GM18907 (cell line): ENCODE results near the gene IQCB1.
"Not testable (repeated sequence)": the region's sequence is repeated elsewhere in the genome, so short reads cannot be mapped to it uniquely, and the experiment has no call there.

ENCODE experiments used
- ATAC-seq: cut with Tn5 transposase; IDR thresholded peaks from one replicate; pipeline ENCODE4 v1.9.1; 2021; ENCODE audit warnings: mild to moderate bottlenecking, moderate library complexity; ENCODE audit not compliant: unreplicated experiment

Gene IQCB1, protein sequence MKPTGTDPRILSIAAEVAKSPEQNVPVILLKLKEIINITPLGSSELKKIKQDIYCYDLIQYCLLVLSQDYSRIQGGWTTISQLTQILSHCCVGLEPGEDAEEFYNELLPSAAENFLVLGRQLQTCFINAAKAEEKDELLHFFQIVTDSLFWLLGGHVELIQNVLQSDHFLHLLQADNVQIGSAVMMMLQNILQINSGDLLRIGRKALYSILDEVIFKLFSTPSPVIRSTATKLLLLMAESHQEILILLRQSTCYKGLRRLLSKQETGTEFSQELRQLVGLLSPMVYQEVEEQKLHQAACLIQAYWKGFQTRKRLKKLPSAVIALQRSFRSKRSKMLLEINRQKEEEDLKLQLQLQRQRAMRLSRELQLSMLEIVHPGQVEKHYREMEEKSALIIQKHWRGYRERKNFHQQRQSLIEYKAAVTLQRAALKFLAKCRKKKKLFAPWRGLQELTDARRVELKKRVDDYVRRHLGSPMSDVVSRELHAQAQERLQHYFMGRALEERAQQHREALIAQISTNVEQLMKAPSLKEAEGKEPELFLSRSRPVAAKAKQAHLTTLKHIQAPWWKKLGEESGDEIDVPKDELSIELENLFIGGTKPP

DNA sequence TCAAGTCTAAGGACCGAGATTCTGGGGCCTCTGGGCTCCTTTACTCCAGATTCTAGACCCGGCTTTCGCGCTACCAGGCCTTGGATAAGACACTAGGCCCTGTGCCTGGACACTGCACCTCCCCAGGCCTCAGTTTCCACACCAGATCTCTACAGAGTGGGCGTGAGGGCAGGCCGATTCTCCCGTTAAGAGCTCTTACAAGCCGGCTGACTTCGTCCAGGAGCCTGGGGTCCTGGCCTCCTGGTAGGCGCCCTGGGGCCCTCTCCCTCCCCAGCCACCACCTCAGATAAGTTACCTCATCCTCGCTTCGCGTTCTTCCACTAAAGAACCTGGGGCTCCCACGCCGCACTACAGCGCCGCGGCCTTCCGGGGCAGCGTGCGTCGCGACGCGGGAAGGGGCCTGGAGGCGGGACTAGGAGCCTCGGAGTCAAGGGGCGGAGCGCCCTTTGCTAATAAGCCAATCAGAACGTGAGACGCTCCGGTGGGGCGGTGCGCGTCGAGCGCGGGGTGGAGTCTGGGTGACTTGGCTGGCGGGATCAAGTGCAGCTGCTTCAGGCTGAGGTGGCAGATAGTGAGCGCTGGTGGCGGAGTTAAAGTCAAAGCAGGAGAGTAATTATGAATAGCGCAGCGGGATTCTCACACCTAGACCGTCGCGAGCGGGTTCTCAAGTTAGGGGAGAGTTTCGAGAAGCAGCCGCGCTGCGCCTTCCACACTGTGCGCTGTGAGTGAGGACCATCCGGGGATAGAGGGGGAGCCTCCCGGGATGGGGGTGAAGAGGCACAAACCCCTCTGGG lies at the start of gene IQCB1, which contains the start of gene EAF2:
Gene IQCB1, minus strand, starts transcription at position 390 of the 794 bp plus-strand sequence. CDS start 6,100 bp downstream, outside the sequence.
Gene EAF2, plus strand, starts transcription at position 539 of the 794 bp plus-strand sequence. Its CDS starts 77 bp downstream, at position 616.
- peak; percentile 98 for ATAC-seq

DNA sequence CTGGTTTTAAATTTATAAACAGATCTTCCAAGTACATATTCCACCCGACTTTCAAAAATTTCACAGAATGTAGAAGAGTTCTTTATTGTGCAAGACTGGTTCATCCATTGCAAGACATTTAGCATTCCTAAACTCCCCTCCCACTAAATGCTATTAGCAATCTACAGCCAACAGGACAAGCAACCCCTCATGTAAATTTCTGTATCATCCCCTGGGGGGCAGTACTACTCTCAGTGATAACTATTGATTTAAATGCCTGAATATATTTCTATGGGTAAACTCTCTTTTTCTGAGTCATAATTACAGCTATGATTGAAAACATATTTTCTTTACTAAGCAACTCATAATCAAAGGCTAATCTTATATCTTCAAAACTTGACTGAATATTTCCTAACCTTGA lies 48.6 kb upstream of the IQCB1 start:
- ATAC-seq: no peak

DNA sequence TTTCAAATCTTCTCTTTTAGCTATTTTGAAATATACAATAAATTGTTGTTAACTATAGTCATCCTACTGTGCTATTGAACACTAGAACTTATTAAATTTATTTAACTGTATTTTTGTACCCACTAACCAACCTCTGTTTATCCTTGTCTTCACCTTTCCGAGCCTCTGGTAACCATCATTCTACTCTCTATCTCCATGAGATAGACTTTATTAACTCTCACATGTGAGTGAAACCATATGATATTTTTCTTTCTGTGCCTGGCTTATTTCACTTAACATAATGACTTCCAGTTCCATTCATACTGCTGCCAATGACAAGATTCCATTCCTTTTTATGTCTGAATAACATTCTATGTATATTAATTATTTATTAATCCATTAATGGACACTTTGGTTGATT lies 43.6 kb upstream of the IQCB1 start:
- no peak for ATAC-seq

DNA sequence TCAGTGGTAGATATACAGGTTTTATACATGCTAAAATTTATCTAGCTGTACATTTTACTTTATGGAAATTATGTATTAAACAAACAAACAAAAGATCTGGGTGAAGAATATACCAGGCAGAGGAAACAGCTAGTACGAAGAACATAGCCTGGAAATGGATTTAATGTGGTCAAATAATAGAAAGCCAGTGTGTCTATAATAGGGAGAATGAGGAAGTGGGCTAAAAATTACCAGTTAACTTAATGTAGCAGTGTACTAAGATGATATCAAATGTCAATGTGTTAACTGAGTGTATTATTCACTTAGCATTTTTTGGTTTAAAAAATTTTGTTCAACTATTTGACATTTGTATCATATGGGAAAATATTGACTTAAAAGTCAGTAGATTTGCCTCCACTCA lies 36.6 kb upstream of the IQCB1 start:
- no peak for ATAC-seq

DNA sequence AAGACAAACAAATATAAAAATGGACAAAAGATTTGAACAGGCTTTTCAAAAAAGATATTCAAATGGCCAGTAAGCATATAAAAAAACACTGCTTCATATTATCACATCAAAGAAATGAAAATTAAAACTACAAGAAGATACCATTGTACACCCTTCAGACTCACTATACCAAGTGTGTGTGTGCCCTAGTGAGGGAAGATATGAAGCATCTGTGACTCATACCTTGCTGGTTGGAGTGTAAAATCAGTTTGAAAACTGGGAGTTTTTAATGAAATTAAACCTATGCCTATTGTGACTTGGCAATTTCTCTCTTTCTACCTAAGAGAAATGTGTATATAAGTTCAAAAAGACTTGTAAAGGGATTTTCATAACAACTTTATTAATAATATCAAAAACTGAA lies 35.9 kb upstream of the IQCB1 start:
- no peak for ATAC-seq

DNA sequence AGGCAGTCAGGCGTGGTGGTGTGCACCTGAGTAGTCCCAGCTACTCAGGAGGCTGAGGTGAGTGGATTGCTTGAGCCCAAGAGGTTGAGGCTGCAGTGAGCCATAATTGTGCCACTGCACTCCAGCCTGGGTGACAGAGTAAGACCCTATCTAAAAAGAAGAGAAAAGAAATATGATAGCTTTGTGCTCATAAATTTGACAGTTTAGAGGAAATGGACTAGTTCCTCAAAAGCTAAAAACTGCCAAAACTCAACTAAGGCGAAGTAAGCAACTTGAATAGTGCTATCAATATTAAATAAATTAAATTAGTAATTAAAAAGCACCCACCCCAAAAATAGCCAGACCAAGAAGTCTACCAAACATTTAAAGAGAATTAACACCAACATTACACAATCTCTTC lies 34.9 kb upstream of the IQCB1 start:
- no peak for ATAC-seq

DNA sequence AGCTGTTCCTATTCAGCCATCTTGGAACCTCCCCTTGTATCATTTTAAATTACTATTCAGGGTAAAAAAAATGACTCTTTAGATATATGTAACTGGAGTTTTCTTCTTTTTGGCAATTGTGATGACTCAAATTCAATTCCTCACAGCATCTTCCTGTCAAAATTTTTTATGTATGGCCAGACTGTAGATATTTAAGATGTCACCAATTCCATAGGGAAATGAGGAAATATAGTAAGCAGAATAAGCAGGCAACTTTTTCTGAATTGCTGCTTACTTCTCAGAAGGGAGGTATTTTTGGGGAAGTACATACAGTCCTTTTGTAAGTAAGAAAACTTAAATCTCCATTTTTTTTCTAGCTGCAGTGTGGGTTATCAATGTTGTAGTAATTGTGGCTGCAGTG lies 28.9 kb upstream of the IQCB1 start:
- no peak for ATAC-seq

DNA sequence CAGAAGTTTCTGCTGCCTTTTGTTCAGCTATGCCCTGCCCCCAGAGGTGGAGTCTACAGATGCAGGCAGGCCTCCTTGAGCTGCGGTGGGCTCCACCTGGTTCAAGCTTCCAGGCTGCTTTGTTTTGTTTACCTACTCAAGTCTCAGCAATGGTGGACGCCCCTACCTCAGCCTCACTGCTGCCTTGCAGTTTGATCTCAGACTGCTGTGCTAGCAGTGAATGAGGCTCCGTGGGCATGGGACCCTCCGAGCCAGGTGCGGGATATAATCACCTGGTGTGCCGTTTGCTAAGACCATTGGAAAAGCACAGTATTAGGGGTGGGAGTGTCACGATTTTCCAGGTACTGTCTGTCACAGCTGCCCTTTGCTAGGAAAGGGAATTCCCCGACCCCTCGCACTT lies 28.4 kb upstream of the IQCB1 start:
- not testable (repeated sequence) for ATAC-seq

DNA sequence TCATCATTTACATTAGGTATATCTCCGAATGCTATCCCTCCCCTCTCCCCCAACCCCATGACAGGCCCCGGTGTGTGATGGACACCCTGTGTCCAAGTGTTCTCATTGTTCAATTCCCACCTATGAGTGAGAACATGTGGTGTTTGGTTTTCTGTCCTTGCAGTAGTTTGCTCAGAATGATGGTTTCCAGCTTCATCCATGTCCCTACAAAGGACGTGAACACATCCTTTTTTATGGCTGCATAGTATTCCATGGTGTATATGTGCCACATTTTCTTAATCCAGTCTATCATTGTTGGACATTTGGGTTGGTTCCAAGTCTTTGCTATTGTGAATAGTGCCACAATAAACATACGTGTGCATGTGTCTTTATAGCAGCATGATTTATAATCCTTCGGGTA lies 22.9 kb upstream of the IQCB1 start:
- not testable (repeated sequence) for ATAC-seq

DNA sequence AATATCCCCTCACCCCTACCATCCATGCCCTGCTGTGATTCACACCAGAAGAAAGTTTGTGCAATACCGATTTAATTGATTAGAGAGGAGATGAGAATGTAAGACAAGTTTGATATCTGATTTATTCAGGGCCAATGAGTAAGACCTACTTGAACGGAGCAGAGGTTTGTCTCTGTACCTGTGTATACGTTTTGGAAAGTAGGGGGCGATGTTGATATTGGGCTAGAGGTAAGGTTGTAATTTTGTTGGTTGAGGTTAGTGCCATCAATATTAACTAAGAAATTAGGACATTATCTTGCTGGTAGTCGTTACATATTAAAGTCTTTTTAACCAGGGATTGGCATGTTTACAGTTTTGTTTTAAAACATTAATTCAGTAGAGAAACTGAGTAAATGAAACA lies 20.7 kb upstream of the IQCB1 start:
- no peak for ATAC-seq

DNA sequence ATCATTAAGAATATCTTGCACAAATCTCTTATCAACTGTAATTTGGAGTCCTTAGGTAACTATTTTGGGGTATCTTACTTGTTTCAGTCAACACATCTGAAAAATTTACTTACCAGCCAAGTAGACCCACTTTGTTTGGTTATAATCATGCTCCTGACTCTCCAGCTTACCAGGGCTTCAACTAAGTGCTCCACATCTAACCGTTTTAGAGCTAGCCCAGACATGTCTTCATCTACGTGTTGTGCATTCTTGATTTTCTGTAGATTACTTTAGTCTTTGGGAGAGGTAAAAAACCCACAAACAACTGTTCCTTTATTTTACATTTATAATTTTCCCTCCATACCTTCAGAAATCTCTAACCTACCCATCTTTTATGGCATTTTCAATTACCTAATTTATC lies 17.4 kb upstream of the IQCB1 start:
- ATAC-seq: no peak

DNA sequence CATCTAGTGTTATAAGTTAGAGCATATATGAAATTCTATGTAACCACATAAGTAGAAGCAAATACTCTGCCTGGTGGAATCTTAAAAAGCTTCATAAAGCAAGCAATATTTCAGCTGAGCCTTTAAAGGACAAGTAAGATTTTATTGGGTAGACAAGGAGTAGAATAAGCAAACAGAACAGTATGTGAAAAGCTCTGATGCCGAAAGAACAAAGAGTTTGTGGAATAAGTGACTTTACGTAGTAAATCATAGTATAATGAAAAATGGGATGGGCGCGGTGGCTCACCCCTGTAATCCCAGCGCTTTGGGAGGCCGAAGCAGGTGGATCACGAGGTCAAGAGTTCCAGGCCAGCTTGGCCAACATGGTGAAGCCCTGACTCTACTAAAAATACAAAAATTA lies 10.0 kb upstream of the IQCB1 start:
- no peak for ATAC-seq

DNA sequence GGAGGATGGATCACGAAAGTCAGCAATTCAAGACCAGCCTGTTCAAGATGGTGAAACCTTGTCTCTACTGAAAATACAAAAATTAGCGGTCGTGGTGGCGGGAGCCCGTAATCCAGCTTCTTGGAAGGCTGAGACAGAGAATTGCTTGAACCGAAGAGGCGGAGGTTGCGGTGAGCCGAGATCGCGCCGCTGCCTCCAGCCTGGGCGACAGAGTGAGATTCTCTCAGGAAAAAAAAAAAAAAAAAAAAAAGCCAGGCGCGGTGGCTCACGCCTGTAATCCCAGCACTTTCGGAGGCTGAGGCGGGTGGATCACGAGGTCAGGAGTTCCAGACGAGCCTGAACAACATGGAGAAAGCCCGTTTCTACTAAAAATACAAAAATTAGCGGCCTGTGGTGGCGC lies 5.1 kb upstream of the IQCB1 start:
- ATAC-seq: no peak

DNA sequence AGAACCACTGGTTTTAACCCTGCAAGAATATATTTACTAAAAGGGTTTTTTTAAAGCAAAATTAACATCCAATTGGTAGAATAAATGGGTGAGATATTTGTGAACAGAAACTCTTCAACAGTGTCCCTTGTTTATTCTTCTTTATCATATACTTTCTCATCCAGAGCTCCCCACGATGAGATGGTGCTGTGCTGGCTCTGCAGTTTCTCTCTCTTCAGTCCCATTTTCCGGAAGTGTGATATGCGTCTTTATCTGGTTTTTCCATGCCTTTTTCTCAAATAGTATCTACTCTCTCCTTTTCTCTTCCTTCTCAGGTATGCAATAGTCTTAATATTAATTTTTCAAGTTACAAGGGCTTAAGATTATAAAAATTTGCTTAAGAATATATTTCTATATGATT lies 1.6 kb upstream of the IQCB1 start:
- no peak for ATAC-seq

DNA sequence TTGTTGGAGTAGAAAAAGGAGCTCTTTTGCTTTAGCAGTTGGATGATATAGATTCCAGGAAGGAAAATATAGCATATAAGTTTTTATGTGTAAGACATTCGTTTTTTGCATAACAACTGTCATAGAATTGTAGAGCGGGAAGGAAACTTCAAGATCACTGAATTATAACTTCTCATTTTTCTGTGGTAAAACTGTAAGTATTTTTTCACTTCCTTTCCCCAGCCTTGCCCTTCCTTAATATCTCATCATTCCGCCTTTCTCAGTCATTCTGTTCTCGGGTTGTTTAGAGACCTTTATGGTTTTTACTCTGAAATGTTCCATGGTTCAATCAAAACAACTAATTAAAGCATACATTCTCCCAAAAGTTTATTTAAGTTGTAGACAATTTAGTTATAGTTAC lies 1.2 kb upstream of the IQCB1 start:
- ATAC-seq: no peak

DNA sequence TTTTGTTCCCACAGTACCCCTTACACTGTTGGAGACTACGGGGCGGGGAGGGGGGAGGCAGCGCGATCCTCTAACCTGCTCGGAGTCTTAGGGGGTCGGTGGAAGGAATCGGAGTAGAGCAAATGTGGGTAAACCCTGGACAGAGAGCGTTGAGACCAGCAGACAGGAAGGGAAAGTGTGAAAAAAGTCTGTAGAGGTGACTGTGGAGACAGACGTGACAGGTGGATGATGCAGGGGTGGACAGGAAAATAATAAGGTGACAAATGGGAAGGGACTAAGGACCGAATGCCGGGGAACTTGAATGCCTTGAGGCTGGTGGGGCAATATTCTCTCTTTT lies 573 bp upstream of the IQCB1 start:
- peak; percentile 28 for ATAC-seq

DNA sequence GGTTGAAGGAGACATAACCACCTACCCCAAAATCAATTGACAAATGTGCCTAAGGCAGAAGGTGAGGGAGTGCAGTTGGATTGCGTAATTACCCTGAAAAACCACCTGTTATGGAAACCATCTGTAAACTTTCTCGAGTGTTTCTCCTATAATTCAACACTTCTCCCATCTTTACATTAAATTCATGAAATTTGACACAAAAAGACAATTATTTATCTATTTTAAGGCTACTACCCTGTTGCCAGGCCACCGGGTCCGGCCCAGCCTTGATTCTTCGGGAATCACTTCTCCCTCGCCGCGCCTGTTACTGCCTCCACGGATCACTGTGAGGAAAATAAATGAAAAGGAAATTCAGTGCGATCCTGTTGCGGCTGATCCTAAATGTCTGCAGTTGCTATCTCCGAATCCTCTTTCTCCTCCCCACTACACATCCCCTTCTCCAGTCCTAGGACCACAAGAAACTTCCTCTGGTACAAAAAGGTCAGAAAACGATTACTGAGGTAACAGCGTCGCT lies 646 bp downstream of the IQCB1 start:
- no peak for ATAC-seq

DNA sequence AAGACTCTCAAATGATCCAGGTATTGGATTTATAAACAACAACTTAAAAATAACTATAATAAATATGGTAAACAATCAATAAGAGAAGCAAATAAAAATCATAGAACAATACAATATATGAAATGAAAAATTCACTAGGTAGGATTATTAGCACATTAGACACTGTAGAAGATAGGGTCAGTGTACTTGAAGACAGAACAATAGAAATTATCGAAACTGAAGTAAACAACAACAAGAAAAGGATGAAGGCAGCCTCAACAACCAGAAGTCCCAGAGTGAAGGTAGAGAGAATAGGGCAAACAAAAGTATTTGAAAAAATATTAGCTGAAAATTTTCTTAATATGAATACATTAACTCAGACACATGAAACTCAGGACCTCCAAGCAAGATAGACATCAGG lies 11.9 kb downstream of the IQCB1 start:
- no peak for ATAC-seq

DNA sequence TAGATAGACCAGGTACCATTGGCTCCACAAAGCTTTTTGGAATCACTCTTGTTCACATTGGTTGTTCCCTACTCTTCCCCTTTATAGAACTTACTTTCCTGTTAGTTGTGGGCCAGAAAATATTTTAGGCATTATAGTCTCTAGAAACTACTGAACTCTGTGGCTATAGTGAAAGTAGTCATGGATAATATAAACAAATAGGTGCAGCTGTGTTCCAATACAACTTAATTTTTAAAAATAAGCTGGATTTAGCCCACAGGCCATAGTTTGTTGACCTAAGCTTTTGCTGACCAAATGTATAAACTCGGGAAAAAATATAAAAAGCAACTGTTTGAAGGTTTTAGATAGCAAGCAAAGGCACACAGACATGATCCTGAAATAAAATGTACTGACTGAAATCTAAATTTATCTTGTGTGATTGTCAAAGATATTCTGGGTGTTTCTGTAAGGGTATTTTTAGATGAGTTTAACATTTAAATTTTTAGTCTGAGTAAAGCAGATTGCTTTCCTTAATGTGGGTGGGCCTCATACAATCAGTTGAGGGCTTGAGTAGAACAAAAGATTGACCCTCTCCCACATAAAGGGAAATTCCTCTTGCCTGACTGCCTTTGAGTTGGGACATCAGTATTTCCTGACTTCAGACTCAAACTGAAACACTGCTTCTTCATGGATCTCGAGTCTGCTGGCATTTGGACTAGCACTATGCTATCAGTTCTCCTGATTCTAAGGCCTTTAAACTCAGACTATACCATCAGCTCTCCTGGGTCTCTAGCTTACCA lies 13.2 kb downstream of the IQCB1 start:
- no peak for ATAC-seq

DNA sequence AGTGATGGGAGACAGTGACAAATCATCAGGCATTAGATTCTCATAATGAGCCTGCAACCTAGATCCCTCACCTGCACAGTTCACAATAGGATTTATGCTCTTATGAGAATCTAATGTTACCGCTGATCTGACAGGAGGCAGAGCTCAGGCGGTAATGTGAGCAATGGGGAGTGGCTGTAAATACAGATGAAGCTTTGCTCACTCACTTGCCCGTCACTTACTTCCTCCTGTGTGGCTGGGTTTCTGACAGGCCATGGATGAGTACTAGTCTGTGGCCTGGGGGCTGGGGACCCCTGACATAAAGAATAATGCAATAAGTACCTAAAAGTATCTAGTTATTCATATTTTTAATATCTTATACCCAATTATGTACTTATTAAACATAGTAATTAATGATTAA lies 15.6 kb downstream of the IQCB1 start:
- no peak for ATAC-seq

DNA sequence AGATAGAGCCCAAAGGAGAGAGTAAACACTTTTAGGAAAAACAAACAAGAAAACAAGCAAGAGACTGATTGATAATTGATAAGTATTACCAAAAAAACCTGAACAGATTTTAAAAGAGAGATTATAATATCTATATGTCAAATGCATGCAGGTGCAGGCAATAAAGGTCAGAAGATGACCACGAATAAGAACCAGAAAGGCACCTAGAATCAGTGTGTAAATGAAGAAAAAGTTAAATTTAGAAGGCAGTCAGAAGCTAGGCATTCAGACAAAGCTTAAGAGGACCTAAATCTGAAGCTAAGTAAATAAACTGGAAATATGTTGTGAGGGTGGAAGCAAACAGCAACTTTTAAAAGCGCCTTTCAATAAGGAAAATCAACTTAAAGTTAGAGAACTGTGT lies 16.3 kb downstream of the IQCB1 start:
- ATAC-seq: no peak
